Measurements from ENCODE around the gene LGALS9C.
"Not testable (repeated sequence)": the region's sequence is repeated elsewhere in the genome, so short reads cannot be mapped to it uniquely, and the experiment has no call there.

Gene LGALS9C

DNA sequence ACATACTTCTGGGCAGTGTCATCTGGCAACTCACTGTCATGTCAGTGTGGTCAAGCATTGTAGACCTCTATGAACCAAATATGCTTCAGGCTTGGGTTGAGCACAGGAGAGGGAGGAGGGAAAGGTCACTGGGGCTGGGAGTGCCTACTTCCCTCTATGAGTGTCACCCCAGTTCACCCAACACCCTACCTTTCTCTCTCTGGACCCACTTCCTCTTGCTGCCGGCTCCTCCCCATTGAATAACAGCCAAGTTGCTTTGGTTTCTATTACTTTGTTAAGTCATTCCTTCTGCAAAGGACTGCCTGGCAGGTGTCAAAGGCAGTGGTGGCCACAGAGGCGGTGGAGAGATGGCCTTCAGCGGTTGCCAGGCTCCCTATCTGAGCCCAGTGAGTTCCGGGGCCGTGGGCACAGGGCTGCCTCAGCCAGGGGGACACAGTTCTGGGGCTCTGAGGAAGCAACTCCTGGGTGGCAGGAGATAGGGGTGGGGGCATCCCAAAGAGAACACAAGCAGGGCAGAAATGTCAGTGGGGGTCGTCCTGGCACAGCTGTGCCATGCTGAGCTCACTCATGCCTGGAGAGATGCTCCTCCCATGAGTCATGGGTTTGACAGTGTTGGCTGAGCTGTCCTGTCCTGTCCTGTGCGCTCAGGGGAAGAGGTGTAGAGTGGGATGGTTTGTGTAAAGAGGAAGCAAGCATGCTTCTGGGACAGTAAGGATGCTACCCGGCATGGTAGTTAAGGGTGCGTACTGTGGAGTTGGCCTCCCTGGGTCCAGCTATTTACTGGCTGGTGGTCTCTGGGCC, at the start of gene LGALS9C:
Gene LGALS9C, plus strand, starts transcription at position 282 of the 801 bp plus-strand sequence. Its CDS starts 66 bp downstream, at position 348.
- not testable (repeated sequence) for DNase-seq

DNA sequence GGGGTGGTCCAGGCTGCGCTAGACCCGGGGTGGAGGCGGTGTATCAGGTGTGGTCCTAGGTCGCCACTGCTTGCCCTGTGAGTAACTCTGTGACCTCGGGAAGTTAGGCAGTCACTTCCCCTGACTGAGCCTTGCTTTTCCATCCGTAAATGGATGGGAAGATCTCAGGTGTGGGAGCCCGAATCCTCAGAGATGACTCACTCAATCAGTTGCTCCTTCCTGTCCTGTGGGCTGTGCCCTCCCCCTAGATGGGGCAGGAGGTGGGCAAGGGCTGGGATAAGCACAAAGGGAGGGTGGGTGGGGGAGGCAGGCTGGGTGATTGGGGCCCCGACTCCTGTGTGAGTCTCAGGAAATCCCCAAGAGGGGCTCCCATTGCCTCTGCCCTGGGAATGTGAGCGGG, 44.4 kb upstream of the LGALS9C start:
- DNase-seq = not testable (repeated sequence)

DNA sequence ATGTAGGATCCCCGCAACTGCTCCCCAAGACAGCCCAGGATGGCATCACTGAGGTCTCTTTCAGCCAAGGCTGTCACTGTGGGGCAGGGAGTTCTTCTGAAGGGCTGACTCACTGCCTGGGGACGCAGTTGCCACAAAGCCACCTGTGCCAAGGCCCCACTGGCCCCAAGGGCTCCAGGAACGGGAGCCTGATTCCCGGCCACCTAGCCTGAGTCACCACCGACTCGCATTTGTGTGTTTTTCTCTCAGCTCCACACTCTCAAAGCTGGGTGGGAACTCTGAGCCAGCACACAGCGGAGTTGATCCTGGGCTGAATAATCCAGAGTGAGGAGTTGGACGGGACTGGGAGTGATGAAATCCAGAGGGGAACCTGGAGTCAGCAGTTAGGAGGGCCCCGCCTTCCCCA, 37.1 kb upstream of the LGALS9C start:
- not testable (repeated sequence) for DNase-seq

DNA sequence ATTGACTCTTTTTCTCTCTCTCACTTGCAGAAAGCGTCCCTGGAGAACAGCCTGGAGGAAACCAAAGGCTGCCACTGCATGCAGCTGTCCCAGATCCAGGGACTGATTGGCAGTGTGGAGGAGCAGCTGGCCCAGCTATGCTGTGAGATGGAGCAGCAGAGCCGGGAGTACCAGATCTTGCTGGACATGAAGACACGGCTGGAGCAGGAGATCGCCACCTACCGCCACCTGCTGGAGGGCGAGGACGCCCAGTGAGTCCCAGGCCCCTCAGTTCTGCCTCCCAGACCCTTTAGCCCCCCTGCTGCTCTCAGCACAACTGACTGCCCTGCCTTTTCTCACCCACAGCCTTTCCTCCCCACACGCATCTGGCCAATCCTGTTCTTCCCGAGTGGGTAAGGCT, 34.5 kb upstream of the LGALS9C start:
- DNase-seq = not testable (repeated sequence)

DNA sequence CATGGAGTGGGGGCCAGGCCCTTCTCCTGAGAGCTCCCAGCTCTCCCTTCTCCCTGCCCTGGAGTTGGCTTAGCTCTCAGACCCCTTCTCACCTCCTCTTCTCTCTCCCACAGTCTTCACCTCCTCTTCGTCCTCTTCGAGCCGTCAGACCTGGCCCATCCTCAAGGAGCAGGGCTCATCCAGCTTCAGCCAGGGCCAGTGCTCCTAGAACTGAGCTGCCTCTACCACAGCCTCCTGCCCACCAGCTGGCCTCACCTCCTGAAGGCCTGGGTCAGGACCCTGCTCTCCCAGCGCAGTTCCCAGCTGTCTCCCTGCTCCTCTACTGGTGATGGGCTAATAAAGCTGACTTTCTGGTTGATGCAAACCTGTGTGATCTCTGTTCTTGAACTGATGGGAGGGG, 34.1 kb upstream of the LGALS9C start:
- not testable (repeated sequence) for DNase-seq

DNA sequence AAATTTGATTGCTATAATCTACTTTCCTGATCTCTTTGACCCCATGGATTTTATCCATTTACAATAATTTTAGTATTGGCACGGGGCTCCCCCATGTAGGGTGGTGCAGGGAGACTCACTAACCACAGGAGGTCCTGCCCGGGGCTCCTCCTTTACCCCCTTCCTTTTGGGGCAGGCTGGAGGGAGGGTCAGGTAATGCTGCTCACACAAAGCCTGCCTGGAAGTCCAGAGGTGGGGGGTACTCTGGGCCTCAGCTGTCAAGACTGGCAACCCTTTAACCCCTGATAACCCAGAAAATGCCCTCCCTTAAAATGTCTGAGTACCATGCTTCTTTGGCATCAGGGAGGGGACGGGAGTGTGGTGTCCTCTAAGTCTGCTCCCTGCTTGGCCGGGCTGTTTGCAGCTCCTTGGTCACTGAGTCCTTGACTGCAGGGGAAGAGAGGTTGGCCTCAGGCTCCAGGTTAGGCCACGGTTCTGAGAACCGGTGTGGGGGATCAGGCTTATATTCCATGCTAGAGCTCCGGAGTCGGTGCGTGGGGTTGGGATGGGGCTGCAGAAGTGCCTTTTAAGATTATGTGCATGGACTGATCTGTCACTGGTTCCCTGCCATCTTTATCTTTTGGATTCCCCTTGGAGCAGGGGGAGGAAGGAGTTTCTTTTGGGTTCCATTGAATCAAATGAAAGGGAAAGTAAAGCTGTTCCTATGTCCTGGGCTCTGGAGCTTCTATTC, 28.9 kb upstream of the LGALS9C start:
- DNase-seq = not testable (repeated sequence)

DNA sequence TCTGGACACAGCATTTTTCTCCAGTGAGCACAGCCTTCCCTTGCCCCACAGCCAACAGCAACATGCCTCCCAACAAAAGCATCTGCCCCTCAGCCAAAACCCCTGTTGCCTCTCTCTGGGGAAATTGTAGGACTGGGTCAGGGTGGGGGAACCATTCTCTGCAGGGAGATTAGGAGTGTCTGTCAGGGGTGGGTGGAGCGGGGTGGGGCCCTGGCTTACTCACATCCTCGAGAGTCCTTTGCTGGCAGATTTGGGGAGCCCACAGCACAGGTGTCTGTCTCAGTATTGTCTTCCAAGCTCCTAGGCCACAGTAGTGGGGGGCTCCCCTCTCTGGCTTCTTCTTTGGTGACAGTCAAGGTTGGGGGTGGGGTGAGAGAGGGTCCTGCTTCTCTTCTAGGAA, 28.3 kb upstream of the LGALS9C start:
- DNase-seq = not testable (repeated sequence)

DNA sequence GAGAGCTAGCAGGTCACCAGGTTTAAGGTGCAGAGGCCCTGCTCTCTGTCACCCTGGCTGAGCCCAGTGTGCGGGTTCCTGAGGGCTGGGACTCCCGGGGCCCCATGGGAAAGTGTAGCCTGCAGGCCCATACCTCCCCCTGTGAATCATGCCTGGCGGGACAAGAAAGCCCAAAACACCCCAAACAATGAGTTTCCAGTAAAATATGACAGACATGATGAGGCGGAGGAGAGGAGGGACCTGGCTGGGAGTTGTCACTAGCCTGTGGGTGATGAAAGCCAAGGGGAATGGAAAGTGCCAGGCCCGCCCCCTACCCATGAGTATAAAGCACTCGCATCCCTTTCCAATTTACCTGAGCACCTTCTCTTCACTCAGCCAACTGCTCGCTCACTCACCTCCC, 26.8 kb upstream of the LGALS9C start:
- DNase-seq = not testable (repeated sequence)

DNA sequence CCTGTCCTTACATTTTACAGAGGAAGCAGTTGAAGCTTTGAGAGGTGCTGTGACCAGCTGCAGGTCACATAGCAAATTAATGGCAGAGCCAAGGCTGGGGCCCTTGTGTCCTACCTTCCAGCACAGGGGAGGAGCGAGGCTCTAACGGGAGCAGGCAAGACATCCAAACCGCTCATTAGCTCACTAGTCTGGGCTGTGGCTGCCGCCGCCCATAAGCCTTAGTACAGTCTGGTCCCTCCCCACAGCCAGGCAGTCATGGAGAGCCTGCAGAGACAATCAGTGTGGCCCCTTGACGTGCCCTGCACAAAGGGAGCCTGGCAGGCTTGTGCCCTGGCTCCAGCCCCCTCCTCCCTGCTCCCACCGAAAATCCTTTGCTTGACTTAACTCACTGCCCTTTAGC, 25.6 kb upstream of the LGALS9C start:
- not testable (repeated sequence) for DNase-seq

DNA sequence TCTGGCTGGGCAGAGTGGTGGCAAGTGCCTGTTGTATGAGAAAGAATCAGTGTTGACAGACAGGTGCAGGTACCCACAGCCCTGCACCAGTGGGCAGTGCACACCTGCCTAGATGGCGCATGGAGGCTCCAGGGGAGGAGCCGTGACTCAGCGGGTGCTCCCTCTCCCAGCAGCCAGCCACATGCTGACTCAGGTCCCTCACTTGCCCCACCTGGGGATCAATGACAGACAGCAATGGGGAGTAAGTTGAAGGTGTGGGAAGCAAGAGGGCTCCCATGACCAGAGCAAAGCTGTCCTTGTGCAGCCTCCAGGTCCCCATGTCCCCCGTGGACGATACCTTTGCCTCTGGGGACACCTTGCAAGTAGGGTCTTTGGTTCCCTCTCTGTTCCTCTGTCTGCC, 24.6 kb upstream of the LGALS9C start:
- not testable (repeated sequence) for DNase-seq

DNA sequence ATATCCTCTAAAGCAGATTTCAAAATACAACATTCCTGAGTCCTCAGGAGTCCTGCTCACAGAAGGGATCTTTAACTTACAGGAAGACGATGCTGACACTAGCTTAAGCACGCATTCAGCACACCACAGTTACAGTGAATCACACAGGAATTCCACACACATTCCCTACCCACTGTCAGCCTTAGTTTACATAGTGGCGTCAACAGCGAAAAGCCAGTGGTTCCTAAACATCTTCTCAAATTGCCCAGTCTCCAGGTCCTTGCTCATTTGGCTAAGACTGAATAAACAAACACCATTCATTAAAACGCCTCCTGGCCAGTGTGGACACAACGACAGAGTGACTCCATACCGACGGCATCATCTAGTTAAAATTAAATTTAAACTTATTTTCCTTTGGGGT, 17.6 kb upstream of the LGALS9C start:
- not testable (repeated sequence) for DNase-seq

DNA sequence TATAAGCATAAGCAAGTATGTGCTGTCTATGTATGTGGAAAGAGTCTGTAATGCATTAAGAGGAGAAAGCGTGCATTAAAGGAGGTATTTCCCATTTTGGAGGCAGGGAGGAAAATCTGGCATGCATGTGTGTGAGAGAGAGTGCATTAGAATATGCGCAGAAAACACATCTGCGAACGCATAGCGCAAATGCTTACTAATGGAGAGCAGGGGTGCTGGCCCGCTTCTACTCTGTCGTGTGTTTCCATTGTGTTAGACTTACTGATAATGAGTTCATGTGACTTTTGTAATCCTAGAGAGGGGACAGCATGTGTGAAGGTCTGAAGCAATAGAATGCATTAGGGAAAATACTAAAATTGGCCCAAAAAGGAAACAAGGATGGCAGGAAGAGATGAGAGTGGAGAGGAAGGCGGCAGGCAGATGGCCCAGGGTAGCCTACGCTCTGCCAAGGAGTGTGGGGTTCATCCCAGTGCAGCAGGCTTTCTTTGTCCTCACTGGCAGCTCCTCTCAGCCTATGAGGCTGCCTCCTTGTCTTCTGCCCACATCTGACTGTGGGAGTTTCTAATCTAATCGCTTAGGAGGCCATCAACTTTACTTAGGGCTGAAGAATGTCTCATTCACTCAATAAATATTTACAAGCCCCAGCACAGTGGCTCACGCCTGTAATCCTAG, 12.6 kb upstream of the LGALS9C start:
- not testable (repeated sequence) for DNase-seq

DNA sequence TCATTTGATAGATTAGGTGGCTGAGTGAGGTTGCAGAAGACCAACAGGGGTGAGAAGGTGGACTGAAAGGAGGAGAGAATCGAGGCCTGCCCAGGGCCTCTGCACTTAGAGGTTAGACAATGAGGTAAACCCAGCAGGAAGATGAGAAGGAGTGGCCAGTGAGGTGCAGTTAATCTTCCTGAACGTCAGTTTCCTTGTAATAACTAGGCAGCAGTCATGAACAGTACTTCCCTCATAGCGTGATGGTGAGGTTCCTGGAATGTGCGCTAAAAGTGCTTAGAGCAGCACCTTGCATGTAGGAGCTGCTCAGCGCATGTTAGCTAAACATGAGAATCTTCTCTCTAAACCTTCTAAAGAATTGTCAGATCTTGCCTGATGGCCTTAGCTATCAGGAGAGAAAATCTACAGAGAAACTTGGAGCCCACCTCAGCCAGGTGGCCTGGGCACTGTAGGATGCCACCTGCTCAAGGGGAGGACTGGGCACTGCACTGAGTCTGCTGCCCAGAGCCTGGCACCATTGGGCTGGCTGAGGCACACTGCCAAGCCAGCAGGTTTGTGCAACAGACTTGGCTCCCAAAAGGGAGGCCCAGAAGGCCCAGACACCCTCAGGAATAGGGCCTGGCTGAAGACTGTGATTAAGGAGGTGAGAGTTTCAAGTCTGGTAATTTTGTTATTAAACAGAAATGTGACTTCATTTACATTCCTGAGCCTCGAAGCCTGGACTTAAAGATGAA, 10.2 kb upstream of the LGALS9C start:
- not testable (repeated sequence) for DNase-seq

DNA sequence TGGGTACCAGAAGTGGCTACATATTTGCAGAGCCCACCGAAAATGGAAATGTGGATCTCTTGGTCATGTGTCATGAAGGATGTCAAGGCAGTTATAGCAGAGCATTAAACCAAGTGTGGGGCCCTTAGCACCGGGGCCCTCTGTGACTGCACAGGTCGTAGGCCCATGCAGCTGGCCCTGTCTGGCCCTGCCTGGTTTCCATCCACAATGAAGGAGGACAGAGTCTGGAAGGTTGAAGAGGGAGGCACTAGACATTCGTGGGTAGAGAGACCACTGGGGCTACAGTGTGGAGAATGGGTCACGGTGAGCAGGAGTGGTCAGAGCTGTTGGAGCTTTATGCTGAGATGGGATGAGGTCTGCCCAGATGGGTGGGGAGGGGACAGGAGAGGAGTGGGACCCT, 9.6 kb upstream of the LGALS9C start:
- not testable (repeated sequence) for DNase-seq

DNA sequence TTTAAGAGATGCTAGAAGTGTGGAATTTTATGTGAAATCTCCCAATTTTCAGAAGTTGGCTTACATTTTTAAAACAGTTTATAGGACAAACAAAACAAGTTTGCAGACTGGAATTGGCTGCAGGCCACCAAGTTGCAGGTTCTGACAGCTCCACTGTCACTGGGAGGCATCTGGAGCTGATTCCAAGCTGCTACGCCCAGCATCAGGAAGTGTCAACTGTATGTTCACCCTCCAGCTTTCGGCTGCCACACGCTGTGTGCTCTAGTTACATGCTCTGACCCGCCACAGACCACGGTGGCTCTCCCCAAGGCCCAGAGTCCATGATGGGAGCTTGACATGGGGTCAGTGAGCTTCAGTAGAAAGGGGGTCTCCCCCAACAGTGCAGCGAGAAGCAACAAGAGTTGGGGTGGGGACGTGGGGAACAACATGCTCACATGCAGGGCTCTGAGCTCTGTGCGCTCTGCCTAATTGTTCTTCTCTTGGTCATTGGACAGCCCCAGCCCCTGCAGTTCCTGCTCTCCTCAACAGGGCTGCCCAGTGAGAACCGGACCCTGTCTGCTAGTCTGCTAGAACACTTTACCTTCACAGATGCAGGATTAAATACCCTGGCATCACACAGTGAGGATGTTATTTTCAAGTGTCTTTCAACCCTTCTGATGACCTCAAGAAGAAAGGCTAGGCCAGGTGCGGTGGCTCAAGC, 8.0 kb upstream of the LGALS9C start:
- not testable (repeated sequence) for DNase-seq

DNA sequence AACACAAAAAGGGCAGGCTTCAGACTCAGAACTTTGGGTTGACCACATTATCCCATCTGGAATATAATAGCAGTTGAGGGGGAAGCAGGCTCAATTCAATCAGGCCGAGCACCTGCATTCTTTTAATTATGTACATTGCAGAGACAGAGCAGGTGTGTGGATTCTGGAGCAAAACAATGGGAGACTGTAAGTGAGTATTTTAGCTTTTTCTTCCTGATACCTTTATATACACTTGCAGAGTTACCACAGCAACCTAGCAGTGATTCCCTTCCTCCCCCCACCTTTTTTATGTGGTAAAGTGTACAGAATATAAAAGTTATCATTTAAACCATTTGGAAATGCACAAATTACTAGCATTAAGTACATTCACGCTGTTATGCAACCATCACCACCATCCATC, 6.8 kb upstream of the LGALS9C start:
- not testable (repeated sequence) for DNase-seq

DNA sequence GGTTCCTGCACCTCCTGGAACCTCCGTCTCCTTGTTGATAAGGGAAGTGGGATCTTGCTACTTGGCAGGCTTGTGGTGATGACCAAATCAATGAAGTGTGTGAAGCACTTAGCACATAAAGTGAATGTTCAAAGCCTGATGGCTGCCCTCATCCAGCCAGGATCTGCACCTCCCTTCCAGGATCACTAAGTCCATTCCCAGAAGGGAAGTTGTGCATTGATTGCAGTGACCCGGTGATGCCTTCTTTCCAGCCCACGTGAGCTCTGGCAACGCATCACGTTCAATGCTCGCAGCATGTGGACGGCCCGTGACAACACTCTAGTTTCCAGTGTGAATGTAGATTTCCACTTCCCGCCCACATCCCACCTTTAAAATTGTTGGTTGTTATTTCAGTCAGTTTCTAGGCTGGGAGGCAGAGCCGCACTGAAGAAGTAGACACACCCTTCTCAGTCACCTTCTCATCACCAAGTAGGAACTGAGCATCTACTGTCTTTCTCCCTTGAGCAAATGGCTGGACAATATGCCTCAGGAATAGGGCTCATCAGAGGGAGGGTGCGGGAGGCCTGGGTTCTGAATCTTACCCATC, 6.2 kb upstream of the LGALS9C start:
- DNase-seq = not testable (repeated sequence)

DNA sequence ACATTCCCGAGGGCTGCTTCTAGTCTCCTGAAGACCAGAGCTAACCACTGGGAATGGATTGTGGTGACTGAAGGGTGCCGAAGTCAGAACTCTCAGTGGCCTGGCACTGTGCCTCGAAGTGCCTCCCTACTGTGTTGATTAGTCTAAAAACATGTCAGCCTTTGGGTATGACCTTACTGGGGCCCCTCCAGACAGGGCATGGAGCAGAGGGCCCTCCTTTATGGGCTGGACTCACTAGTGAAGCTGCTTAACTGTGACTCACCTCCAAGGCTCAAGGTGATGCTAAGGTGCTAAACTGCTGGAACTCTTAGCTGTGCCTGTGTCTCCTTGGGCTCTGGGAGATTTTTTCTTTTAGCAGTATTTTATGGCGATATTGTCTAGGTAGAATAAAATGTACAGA, 2.6 kb upstream of the LGALS9C start:
- DNase-seq = not testable (repeated sequence)

DNA sequence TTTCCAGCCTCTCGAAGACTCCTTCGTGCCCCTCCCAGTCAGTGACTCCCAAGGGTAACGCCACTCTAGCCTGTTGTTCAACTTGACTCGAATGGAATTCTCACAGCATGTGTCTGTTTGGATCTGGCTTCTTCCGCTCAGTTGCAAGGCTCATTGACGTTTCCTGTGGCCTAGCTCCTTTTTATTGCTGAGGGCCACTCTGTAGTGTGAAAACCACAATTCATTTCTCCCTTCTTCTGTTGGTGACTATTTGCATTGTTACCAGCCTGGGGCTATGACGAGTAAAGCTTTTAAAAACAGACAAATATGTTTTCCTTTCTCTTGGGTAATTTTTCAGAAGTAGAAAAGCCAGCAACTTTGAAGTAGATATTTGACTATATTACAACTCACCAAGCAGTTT, 1.8 kb upstream of the LGALS9C start:
- DNase-seq = not testable (repeated sequence)

DNA sequence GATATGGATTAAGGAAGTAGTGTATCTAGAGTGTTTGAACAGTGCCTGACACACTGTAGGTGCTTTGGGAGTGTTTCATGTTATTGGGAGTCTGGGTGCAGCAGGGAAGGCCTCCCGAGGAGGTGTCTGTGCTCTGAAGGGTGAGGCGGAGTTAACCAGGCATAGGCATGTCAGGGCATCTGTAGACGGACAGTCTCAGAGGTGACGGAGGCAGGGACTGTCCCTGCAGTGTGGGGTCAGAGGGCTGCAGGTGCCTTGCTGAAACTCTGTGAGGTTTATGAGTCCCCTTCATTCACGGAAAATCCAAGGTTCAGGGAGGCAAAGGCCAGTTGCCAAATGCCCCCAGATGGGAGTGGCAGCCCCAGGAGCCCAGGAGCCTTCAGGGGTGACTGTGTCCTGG, 778 bp downstream of the LGALS9C start:
- DNase-seq = not testable (repeated sequence)

DNA sequence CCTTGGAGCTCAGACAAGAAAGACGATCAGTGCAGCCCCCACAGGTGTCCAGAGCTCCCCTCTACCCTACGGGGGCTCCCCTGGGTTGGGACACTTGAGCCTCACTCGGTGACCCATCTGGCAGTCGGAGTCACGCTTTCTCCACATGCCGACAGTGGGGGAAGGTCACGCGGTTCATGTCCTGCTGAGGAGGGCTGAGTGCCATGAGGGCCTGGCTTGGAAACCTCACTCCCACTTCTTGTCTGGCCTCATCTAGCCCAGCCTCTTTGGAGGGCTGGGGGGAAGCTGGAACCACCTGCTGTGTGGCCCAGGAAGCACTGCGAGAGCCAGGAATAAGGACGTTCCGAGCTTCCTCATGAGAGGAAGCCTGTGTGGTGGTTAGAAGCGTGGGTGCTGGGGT, 1.8 kb downstream of the LGALS9C start:
- not testable (repeated sequence) for DNase-seq
